Parathyroid adenoma (tissue), 2 donors: ENCODE results near the gene CYTL1.

Source experiments
- H2AFZ ChIP-seq: fragments of 300-600 bp; sonication (generic); one replicate; pipeline ENCODE4 v1.7.0; 2017; ENCODE audit warnings: antibody characterized with exemption, mild to moderate bottlenecking
- H3K27ac ChIP-seq: fragments of 300-600 bp; sonication (generic); one replicate; pipeline ENCODE4 v1.7.0; 2017
- H3K27me3 ChIP-seq: fragments of 300-600 bp; sonication (generic); one replicate; pipeline ENCODE4 v1.7.0; 2017; ENCODE audit warnings: low read length; ENCODE audit not compliant: control insufficient read depth, insufficient read depth
- H3K36me3 ChIP-seq: fragments of 300-600 bp; sonication (generic); one replicate; pipeline ENCODE4 v1.7.0; 2017; ENCODE audit warnings: low read length; ENCODE audit not compliant: control insufficient read depth, insufficient read depth
- H3K4me1 ChIP-seq: fragments of 300-600 bp; sonication (generic); one replicate; pipeline ENCODE4 v1.7.0; 2017; ENCODE audit warnings: control low read depth
- H3K4me2 ChIP-seq: fragments of 300-600 bp; sonication (generic); one replicate; pipeline ENCODE4 v1.7.0; 2017; ENCODE audit warnings: low read length
- H3K4me3 ChIP-seq: fragments of 300-600 bp; sonication (generic); one replicate; pipeline ENCODE4 v1.7.0; 2017; ENCODE audit warnings: low read depth, low read length
- H3K79me2 ChIP-seq: fragments of 300-600 bp; sonication (generic); one replicate; pipeline ENCODE4 v1.7.0; 2017; ENCODE audit warnings: control low read depth
- H3K9ac ChIP-seq: fragments of 300-600 bp; sonication (generic); one replicate; pipeline ENCODE4 v1.7.0; 2017; ENCODE audit warnings: mild to moderate bottlenecking
- H3K9me3 ChIP-seq: fragments of 300-600 bp; sonication (generic); one replicate; pipeline ENCODE4 v1.7.0; 2017; ENCODE audit warnings: low read length; ENCODE audit not compliant: control insufficient read depth
- CTCF ChIP-seq: fragments of 300-600 bp; sonication (generic); IDR thresholded peaks from one replicate; pipeline ENCODE4 v1.7.0; 2017; ENCODE audit warnings: antibody characterized with exemption, mild to moderate bottlenecking
- donor health status: primary hyperparathyroidism.

CYTL1 gene

GRCh38 chr4:5030221-5030620, 11.0 kb upstream of the CYTL1 start:
- no peaks in the 10 kb centered on the region for H3K27me3 ChIP-seq
- H3K4me3 ChIP-seq: no peak overlapping the region
- no peak for TF ChIP-seq CTCF
- no peak overlapping the region for H2AFZ ChIP-seq
- H3K27ac ChIP-seq: no peak overlapping the region
- H3K4me1 ChIP-seq: no peaks in the 10 kb centered on the region
- no peak overlapping the region for H3K4me2 ChIP-seq
- H3K36me3 ChIP-seq: no peaks in the 10 kb centered on the region
- no peak overlapping the region for H3K9ac ChIP-seq
- no peaks in the 10 kb centered on the region for H3K79me2 ChIP-seq
- H3K9me3 ChIP-seq: no peaks in the 10 kb centered on the region

- Histone ChIP-seq H3K27me3 (no peaks in the 10 kb centered on the region), H3K36me3 (no peaks in the 10 kb centered on the region), H3K4me3 (no peak overlapping the region), H3K9me3 (no peaks in the 10 kb centered on the region), H2AFZ (no peak overlapping the region), H3K4me1 (no peaks in the 10 kb centered on the region), H3K27ac (no peak overlapping the region), H3K9ac (no peak overlapping the region), H3K79me2 (no peaks in the 10 kb centered on the region), H3K4me2 (no peak overlapping the region)
- no peak for TF ChIP-seq CTCF
Measured at GRCh38 chr4:5029447-5029846, 10.2 kb upstream of the CYTL1 start.

- Histone ChIP-seq H2AFZ (no peak overlapping the region), H3K4me1 (no peaks in the 10 kb centered on the region), H3K9me3 (no peaks in the 10 kb centered on the region), H3K27me3 (no peaks in the 10 kb centered on the region), H3K79me2 (no peaks in the 10 kb centered on the region), H3K36me3 (no peaks in the 10 kb centered on the region), H3K4me3 (no peak overlapping the region), H3K9ac (no peak overlapping the region), H3K27ac (no peak overlapping the region), H3K4me2 (no peak overlapping the region)
- no peak for TF ChIP-seq CTCF
Measured at GRCh38 chr4:5028480-5028879, 9.2 kb upstream of the CYTL1 start.

- H3K9me3 ChIP-seq: no peaks in the 10 kb centered on the region
- H3K27me3 ChIP-seq: no peaks in the 10 kb centered on the region
- no peak overlapping the region for H3K4me3 ChIP-seq
- H3K79me2 ChIP-seq: no peaks in the 10 kb centered on the region
- no peak overlapping the region for H3K27ac ChIP-seq
- no peak overlapping the region for H3K9ac ChIP-seq
- no peak for TF ChIP-seq CTCF
- no peak overlapping the region for H2AFZ ChIP-seq
- H3K4me1 ChIP-seq: no peaks in the 10 kb centered on the region
- no peaks in the 10 kb centered on the region for H3K36me3 ChIP-seq
- no peak overlapping the region for H3K4me2 ChIP-seq
Measured at GRCh38 chr4:5027346-5027745, 8.1 kb upstream of the CYTL1 start.

- H3K27me3 ChIP-seq: no peaks in the 10 kb centered on the region
- no peaks in the 10 kb centered on the region for H3K79me2 ChIP-seq
- no peak overlapping the region for H3K27ac ChIP-seq
- H3K4me1 ChIP-seq: no peaks in the 10 kb centered on the region
- no peak overlapping the region for H3K4me2 ChIP-seq
- no peak overlapping the region for H2AFZ ChIP-seq
- H3K9me3 ChIP-seq: no peaks in the 10 kb centered on the region
- H3K36me3 ChIP-seq: no peaks in the 10 kb centered on the region
- no peak for TF ChIP-seq CTCF
- H3K4me3 ChIP-seq: no peak overlapping the region
- H3K9ac ChIP-seq: no peak overlapping the region
Measured at GRCh38 chr4:5026371-5026770, 7.1 kb upstream of the CYTL1 start.
